NCI-H1417 treated with DMSO at 0.1 percent for 48 hours (cell line): ENCODE results near the gene SIRT4.
"Not testable (repeated sequence)": the region's sequence is repeated elsewhere in the genome, so short reads cannot be mapped to it uniquely, and the experiment has no call there.

Source experiments
- DNase-seq: peaks from one replicate; lab custom pipeline; 2025; lab: John Stamatoyannopoulos, UW

The SIRT4 gene

DNA sequence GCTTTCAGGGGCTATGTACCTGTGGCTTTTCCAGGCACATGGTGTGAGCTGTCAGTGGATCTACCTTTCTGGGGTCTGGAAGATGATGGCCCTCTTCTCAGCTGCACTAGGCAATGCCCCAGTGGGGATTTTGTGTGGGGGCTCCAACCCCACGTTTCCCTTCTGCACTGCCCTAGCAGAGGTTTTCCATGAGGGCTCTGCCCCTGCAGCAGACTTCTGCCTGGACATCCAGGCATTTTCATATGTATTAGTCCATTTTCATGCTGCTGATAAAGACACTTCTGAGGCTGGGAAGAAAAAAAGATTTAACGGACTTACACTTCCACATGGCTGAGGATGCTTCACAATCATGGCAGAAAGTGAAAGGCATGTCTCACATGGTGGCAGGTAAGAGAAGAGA is 34.3 kb downstream of the SIRT4 start:
- DNase-seq = not testable (repeated sequence)

GRCh38 chr12:120337730-120338129 is 35.6 kb downstream of the SIRT4 start:
- no peak for DNase-seq

DNA sequence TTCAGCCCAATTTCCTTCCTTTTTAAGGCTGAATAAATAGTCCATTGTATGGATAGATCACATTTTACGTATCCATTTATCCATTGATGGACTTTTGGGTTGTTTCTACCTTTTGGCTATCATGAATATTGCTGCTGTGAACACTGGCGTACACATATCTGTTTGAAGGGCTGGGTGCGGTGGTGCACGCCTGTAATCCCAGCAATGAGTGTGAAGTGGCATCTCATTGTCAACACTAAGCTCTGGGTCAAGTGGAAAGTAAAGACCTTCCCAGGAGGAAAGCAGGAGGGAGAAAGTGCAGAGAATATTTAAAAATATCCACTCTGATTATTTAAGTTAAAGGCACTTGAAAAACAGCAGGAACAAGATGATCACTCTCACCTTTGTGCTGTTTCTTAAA is 37.1 kb downstream of the SIRT4 start:
- no peak for DNase-seq

DNA sequence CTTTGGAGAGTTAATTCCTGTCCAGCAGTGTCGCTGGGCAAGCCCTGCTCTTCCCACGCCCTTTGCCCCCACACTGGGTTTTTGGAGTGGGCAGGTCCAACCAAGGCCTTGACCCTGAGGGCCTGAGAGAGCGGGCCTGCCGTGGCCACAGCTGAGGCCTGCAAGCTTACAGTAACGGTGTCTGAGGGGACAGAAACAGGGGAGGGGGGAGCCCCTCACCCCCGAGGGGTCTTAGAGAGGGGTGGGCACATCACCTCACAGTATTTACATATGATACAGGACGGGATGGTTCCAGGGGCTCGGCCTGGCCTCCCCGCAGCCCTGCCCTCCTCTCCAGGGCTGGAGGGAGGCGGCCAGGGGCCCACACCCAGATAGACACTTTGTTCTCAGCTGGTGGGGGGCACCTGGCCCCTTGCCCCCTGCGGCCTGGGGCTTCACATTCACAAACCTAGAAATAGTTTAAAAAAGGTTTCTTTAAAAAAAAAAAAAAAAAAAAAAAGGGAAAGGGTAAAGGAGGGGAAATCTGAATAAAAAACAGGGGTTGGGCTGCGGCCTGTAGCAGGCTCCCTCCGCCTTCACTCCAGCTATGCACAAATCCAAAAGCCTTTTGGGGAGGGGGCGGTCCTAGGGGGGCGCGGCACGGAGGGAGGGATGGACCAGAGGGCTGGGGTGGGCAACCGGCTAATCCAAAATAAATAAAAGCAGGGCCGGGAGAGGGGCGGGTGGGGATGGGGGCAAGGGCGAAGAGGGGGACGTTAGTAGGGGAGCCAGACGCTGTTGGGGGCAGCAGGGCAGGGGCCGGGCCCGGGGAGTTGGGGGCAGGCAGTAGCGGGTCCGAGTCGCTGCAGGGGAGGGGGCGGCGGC is 40.3 kb downstream of the SIRT4 start:
- DNase-seq = no peak

- no peak for DNase-seq
These were observed 41.0 kb downstream of the SIRT4 start for GRCh38 chr12:120343039-120343537.

GRCh38 chr12:120343692-120344091 is 41.6 kb downstream of the SIRT4 start:
- no peak for DNase-seq

DNA sequence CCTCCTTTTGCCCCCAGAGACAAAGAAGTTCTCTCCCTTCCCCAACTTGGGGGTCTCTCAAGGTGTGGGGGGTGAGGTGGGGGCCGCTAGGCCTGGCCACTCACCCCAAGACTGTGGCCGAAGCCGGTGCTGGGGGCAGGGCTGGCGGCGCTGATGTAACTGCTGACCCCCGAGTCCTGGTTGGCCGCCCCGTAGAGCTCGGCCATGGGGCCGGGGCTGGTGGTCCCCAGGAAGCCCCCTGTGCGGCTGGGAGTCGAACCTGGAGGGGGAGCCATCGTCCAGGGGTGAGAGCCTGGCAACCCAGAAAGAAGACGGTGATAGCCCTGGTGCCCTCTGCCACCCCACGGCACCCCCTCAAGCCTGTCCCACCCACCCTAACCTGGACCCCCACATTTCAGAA is 43.9 kb downstream of the SIRT4 start:
- no peak for DNase-seq

DNA sequence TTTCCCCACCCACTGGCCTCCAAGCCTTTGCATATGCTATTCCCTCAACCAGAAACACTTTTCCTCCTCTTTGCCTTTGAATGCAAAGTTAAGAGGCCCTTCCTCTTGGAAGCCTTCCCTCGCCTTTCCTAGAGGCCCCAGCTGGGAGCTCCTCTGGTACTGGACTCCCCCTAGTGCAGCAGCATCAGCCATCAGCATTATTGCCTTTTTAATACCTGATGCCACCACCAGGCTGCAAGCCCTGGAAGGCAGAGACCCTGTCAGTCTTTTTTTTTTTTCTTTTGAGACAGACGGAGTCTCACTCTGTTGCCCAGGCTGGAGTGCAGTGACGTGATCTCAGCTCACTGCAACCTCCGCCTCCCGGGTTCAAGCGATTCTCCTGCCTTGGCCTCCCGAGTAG is 44.6 kb downstream of the SIRT4 start:
- no peak for DNase-seq

GRCh38 chr12:120347766-120348165 is 45.6 kb downstream of the SIRT4 start:
- no peak for DNase-seq

- DNase-seq = no peak
These were observed 48.6 kb downstream of the SIRT4 start for GRCh38 chr12:120350576-120351350.

DNA sequence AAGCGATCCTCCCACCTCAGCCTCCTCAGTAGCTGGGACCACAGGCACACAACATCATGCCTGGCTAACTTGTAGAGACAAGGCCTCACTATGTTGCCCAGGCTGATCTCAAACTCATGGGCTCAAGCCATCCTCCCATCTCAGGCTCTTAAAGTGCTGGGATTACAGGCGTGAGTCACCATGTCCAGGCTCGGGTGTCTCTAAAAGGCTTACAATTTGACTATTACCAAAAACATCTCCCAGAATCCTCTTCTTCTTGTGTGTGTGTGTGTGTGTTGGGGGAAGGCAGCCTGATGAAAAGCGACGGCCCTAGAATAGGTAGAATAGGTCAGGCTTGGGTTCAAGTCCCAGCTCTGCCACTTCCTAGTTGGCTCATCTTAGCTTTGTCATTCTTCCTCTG is 50.0 kb downstream of the SIRT4 start:
- no peak for DNase-seq

- DNase-seq = no peak
These were observed 51.0 kb downstream of the SIRT4 start for GRCh38 chr12:120353136-120353535.

DNA sequence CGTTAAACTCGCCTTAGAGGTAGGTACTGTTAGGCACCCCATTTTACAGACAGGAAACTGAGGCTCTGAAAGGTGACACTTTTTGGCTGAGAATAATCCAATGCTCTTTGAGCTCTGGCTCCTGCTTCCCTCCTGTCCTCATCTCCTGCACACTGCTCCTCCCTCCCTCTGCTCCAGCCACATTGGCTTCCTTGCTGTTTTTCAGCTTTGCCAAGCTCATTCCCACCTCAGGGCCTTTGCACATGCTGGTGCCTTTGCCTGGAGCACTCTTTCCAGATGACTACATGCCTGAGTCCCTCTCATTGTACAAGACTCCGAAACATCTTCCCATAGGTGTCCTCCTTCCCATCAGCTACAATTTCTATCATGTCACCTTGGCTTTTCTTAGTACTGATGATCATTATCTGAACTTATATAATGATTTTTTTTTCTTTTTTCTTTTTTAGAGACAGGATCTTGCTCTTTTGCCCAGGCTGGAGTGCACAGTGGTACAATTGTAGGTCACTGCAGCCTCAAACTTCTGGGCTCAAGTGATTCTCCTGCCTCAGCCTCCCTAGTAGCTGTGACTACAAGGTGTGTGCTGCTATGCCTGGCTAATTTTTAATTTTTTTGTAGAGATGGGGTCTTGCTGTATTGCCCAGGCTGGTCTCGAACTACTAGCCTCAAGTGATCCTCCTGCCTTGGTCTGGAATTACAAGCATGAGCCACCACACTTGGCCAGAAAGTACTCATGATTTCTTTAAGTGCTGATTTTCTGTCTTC is 51.6 kb downstream of the SIRT4 start:
- no peak for DNase-seq

DNA sequence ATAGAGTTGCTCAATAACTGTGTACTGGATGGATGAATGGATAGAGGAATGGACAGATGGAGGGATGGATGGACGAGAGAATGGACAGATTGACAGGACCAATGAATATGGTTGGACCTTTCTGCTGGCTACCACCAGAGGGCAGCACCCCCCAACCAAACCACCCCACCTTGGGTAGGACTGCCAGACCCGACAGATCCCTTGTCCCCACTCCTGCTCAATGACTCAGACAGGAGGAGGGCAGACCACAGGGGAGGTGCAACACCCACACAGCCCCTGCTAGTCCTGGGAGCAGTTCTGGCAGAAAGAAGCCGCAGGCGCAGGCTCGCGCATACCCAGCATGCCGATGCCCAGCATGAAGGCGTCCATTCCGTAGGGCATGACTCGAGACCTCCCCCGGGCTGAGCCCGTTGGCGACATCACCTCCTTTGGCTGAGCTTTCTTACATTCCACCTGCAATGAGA is 54.5 kb downstream of the SIRT4 start:
- DNase-seq = no peak

DNA sequence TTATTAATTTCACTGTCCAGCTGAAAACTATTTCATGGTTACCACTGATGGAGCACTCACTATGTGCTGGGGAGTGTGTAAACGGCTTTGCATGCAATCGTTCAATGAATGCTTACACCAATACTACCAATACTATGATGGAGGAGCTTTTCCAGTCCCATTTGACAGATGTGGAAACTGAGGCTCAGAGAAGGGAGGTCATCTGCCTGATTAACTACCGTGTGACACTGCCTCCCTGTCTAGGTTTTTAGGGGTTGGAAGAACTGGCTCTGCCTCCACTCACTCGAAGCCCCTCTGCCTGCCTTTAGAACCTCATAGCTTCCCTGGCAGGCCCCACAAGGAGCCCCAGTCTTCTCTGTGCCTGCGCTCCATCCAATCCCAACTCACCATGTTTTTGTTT is 55.0 kb downstream of the SIRT4 start:
- no peak for DNase-seq

GRCh38 chr12:120358412-120359100 is 56.4 kb downstream of the SIRT4 start:
- no peak for DNase-seq

DNA sequence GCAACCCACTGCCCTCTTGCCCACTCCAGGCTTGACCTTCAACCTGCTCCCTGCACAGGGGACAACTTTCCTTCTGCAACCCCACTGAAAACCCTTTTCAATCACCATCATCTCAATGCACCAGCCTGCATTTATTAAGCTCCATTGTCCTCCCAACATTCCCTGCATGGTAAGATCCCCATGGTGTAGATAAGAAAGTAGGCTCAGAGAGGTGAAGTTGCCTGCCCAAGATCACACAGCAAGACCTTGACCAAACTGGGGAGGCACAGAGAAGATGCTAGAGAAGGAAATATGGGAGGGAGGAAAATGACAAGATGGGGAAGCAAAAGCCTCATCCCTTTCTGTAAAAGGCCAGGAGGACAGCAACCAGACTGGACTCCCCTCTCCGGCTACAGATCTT is 57.0 kb downstream of the SIRT4 start:
- no peak for DNase-seq

GRCh38 chr12:120361506-120362208 is 59.5 kb downstream of the SIRT4 start:
- peak; percentile 79 for DNase-seq
